ENCODE data around the gene TSKS.

GRCh38 chr19:49805822-49806619, 42.9 kb upstream of the TSKS start:
- no peak for TF ChIP-seq POLR2A (IDR thresholded peaks at IDR 0.05; ENCODE audit: low read depth, low read length)
- TF ChIP-seq MYC (IDR thresholded peaks at IDR 0.05; ENCODE audit: insufficient read depth, insufficient read length, insufficient replicate concordance, low read length, severe bottlenecking), result no peak
- TF ChIP-seq, protein P1, sequence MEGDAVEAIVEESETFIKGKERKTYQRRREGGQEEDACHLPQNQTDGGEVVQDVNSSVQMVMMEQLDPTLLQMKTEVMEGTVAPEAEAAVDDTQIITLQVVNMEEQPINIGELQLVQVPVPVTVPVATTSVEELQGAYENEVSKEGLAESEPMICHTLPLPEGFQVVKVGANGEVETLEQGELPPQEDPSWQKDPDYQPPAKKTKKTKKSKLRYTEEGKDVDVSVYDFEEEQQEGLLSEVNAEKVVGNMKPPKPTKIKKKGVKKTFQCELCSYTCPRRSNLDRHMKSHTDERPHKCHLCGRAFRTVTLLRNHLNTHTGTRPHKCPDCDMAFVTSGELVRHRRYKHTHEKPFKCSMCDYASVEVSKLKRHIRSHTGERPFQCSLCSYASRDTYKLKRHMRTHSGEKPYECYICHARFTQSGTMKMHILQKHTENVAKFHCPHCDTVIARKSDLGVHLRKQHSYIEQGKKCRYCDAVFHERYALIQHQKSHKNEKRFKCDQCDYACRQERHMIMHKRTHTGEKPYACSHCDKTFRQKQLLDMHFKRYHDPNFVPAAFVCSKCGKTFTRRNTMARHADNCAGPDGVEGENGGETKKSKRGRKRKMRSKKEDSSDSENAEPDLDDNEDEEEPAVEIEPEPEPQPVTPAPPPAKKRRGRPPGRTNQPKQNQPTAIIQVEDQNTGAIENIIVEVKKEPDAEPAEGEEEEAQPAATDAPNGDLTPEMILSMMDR (IDR thresholded peaks at IDR 0.05 in 2 of 3, conservative IDR thresholded peaks at IDR 0.05 in 1 of 3; ENCODE audit: control insufficient read depth in 2 of 3, extremely low read depth in 1 of 3, insufficient read depth in 1 of 3, low read depth in 3 of 3, low read length in 3 of 3), result no peak
- no peak for TF ChIP-seq RFX5 (IDR thresholded peaks at IDR 0.05; ENCODE audit: low read depth, low read length)
- no peak for TF ChIP-seq USF2 (IDR thresholded peaks at IDR 0.05; ENCODE audit: borderline replicate concordance, low read depth, low read length)
- TF ChIP-seq TARDBP (IDR thresholded peaks at IDR 0.05; ENCODE audit: borderline replicate concordance), result no peak
- no peak for TF ChIP-seq CREB1 (IDR thresholded peaks at IDR 0.05; ENCODE audit: low read depth)
- no peak for TF ChIP-seq NR2F1 (conservative IDR thresholded peaks at IDR 0.05)
- no peak for TF ChIP-seq EP300 (IDR thresholded peaks at IDR 0.05; ENCODE audit: borderline replicate concordance in 1 of 2, control insufficient read depth in 1 of 2, low read depth in 2 of 2, low read length in 2 of 2)
- no peak for TF ChIP-seq CBX5 (IDR thresholded peaks at IDR 0.05; ENCODE audit: low read depth)
- TF ChIP-seq YY1 (IDR thresholded peaks at IDR 0.05; ENCODE audit: low read depth, low read length), result no peak
- TF ChIP-seq CHD2 (IDR thresholded peaks at IDR 0.05; ENCODE audit: borderline replicate concordance, low read depth, low read length), result no peak
- TF ChIP-seq MAX (IDR thresholded peaks at IDR 0.05; ENCODE audit: low read depth, low read length), result no peak
